Heart left ventricle (tissue), 16 donors: ENCODE measurements around the gene C22orf31. TPM values are rescaled to one million over a fixed set of nuclear protein-coding genes. Genes with fewer than 3 reads are reported as not detected.

Source experiments
- ATAC-seq, 4 donors: fragments of 200-7000 bp; cut with Tn5 transposase; one replicate each; pipeline ENCODE4 v1.9.1; 2020 to 2022; ENCODE audit warnings: moderate library complexity in 4 of 4, mild to moderate bottlenecking in 3 of 4, moderate number of reproducible peaks in 1 of 4
- DNase-seq, 5 donors: peaks; one replicate each; pipeline ENCODE4 v3.0.0-alpha.2; 2020
- H3K27ac ChIP-seq, 12 donors: fragments of 200-600 bp; sonication (generic) in 4 of 12; one replicate each; pipeline versions ENCODE4 v1.5.0 to v1.8.0; 2016 to 2022; ENCODE audit warnings: mild to moderate bottlenecking in 2 of 12
- H3K27me3 ChIP-seq, 9 donors: fragments of 200-600 bp; sonication (generic) in 2 of 9; one replicate each; pipeline versions ENCODE4 v1.5.1 to v1.8.0; 2016 to 2022; ENCODE audit warnings: mild to moderate bottlenecking in 3 of 9
- H3K36me3 ChIP-seq, 9 donors: fragments of 200-600 bp; sonication (generic) in 2 of 9; one replicate each; pipeline versions ENCODE4 v1.5.0 to v1.8.0; 2018 to 2022; ENCODE audit warnings: mild to moderate bottlenecking in 2 of 9
- H3K4me1 ChIP-seq, 12 donors: fragments of 200-600 bp; sonication (generic) in 4 of 12; one replicate each; pipeline versions ENCODE4 v1.5.0 to v1.8.0; 2016 to 2022; ENCODE audit warnings: mild to moderate bottlenecking in 3 of 12
- H3K4me3 ChIP-seq, 12 donors: fragments of 200-600 bp; sonication (generic) in 4 of 12; one replicate each; pipeline versions ENCODE4 v1.5.0 to v1.8.0; 2017 to 2022; ENCODE audit warnings: mild to moderate bottlenecking in 9 of 12, moderate library complexity in 4 of 12
- H3K9me3 ChIP-seq, 12 donors: fragments of 200-600 bp; sonication (generic) in 4 of 12; one replicate each; pipeline versions ENCODE4 v1.5.0 to v1.8.0; 2016 to 2022; ENCODE audit warnings: mild to moderate bottlenecking in 1 of 12
- POLR2A ChIP-seq, 2 donors: fragments of 450-650 bp; IDR thresholded peaks; one replicate each; pipeline ENCODE4 v1.6.1; 2017; ENCODE audit warnings: antibody characterized with exemption in 2 of 2, mild to moderate bottlenecking in 2 of 2, moderate library complexity in 2 of 2
- WGBS, 4 donors: extraction: QIAGEN DNeasy Blood & Tissue Kit in 2 of 4; methylation state at CpG; one replicate each; pipeline versions ENCODE4 v1.1.5 to v1.1.7; 2013 to 2018; 5-methylcytosine and 5-hydroxymethylcytosine counted together
- intact Hi-C, 10 donors: fragments of 100-400 bp; cut with DNase I; formaldehyde crosslinking; loops; one replicate each; pipeline versions ENCODE4 v1.11.1 to v1.14.2; 2022
- polyA plus RNA-seq, 2 donors: library from polyadenylated mRNA; stranded (reverse); fragments of 200-250 nt; gene quantifications; one replicate each; pipeline ENCODE4 v1.2.3, GENCODE V29; 2013
- total RNA-seq, 9 donors: library from RNA; depleted of rRNA in 2 of 9; stranded (reverse); fragments of >200 nt in 2 of 9; fragmentation: NEBNext Ultra II Directional in 3 of 9; extraction: Animal tissue kit (Norgen Biotek cat#: 25700) in 3 of 9; gene quantifications; one replicate each; pipeline versions ENCODE4 v1.1.0 to v1.2.4, GENCODE V29; 2016 to 2023
- TF ChIP-seq, protein P1 (sequence below), 12 donors: fragments of 200-600 bp; sonication (generic) in 4 of 12; IDR thresholded peaks; one replicate each; pipeline versions ENCODE4 v1.5.0 to v1.8.0; 2018 to 2022; ENCODE audit warnings: antibody characterized with exemption in 12 of 12, mild to moderate bottlenecking in 5 of 12
- donor health status: ischemic (EF 13 %, LVEDD 7.1; RV severe dilation, severe dysfunction).
- donor health status: healthy with polysubstance abuse.
- donor health status: DM: no; HTN: yes; CAD: no.
- donor health status: DM: no; HTN: no; CAD: no.
- donor health status: ischemic (EF 25% LVEDD 6.9; RV normal size, moderate dysfunction).
- donor health status: ischemic (EF 25% LVEDD 5.7; RV mildly dilated, moderate dysfunction).
- donor health status: healthy.
- donor health status: DM: yes; HTN: yes; CAD: no.
- donor health status: ischemic (EF 35%, LVEDD 5.7; RV mildly dilated, moderate dysfunction).
- donor health status: nonischemic (EF 11% LVEDD 7.7; RV severe dilation, severe dysfunction).
- donor health status: DM: yes; HTN: yes; CAD: no.
- donor health status: PGD.
- donor health status: ischemic (EF 29% LVEDD 5.4; RV normal size, mild dysfunction).
- donor health status: nonischemic (EF 23%, LVEDD 6.1; RV moderate dilation, normal function).

The C22orf31 gene
- total and polyA plus RNA-seq, 11 donors, result 0.40 TPM; not detected in 10

- intact Hi-C loops, result loop anchor here in 8 of 10 donors (5.0 to 10.0 kb wide), 5 partner anchors 100 to 442 kb away; no protein-coding TSS in a partner anchor
- H3K27me3 ChIP-seq, result no peaks in the 10 kb centered on the region
Observed at GRCh38 chr22:29044657-29045176, 16.9 kb downstream of the C22orf31 start.

DNA sequence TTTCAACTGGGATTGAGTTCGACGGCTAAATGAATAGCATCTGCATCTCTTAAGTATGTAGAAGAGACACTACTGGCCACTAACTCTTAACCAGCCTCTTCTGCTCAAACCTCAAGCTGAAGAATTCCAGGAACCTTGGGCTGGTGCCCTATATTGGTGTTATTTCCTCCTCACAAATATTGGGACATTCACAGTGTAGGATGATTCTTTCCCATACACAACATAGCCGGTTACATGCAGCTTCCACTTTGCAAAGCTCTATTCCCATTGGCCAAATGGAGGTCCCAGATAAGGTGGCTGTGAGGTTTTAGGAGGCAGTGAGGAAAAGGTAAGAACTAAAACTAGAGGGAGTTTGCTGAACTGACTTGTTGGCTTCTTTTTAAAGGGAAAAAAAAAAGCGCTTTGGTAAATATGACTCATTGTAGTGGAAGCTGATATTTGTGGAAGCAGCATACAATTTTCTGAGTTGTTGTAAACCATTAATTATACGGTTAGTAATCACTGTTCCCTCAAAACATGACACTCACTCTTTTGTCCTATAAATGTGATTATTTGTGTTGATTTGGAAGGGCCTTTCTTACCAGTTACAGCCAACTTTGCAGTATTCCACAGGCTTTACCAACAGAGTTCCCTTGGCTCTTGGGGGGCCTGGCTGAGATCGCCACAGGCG is 17.6 kb downstream of the C22orf31 start:
- TF ChIP-seq, protein P1, sequence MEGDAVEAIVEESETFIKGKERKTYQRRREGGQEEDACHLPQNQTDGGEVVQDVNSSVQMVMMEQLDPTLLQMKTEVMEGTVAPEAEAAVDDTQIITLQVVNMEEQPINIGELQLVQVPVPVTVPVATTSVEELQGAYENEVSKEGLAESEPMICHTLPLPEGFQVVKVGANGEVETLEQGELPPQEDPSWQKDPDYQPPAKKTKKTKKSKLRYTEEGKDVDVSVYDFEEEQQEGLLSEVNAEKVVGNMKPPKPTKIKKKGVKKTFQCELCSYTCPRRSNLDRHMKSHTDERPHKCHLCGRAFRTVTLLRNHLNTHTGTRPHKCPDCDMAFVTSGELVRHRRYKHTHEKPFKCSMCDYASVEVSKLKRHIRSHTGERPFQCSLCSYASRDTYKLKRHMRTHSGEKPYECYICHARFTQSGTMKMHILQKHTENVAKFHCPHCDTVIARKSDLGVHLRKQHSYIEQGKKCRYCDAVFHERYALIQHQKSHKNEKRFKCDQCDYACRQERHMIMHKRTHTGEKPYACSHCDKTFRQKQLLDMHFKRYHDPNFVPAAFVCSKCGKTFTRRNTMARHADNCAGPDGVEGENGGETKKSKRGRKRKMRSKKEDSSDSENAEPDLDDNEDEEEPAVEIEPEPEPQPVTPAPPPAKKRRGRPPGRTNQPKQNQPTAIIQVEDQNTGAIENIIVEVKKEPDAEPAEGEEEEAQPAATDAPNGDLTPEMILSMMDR (IDR thresholded peaks at IDR 0.05), result no peak
- no peak for TF ChIP-seq POLR2A (IDR thresholded peaks at IDR 0.05)
- intact Hi-C loops, result loop anchor here in 8 of 10 donors (5.0 to 10.0 kb wide), 5 partner anchors 101 to 442 kb away; no protein-coding TSS in a partner anchor
- H3K4me1 ChIP-seq, result peaks cover 0 to 10% (median 0%) of the 10 kb centered on the region in 12 donors
- 89 to 94% (median 92%) methylated on average over 7 of the region's 7 CpGs for WGBS, 4 donors
- no peak for ATAC-seq
- no peak for DNase-seq
- peaks cover 0 to 42% (median 23%) of the 10 kb centered on the region in 9 donors for H3K36me3 ChIP-seq
- H3K27ac ChIP-seq, result peak overlapping the region in 5 of 12 donors; percentile 15 to 61 (median 37)
- H3K9me3 ChIP-seq, result no peaks in the 10 kb centered on the region
- no peaks in the 10 kb centered on the region for H3K27me3 ChIP-seq
- H3K4me3 ChIP-seq, result no peak overlapping the region

More at GRCh38 chr22:29044657-29045176, 16.9 kb downstream of the C22orf31 start:
- DNase-seq, result no peak
- H3K4me1 ChIP-seq, result peaks cover 0 to 10% (median 0%) of the 10 kb centered on the region in 12 donors
- peak in 3 of 4 donors; percentile 34 to 53 (median 52) for ATAC-seq
- H3K4me3 ChIP-seq, result no peak overlapping the region
- TF ChIP-seq, protein P1 (IDR thresholded peaks at IDR 0.05), result no peak
- no peaks in the 10 kb centered on the region for H3K9me3 ChIP-seq
- H3K27ac ChIP-seq, result peak overlapping the region in 4 of 12 donors; percentile 19 to 61 (median 42)
- peaks cover 0 to 49% (median 29%) of the 10 kb centered on the region in 9 donors for H3K36me3 ChIP-seq
- WGBS, 4 donors, result 88 to 93% (median 91%) methylated on average over 13 of the region's 13 CpGs

- Histone ChIP-seq H3K4me1 (peaks cover 0 to 10% (median 0%) of the 10 kb centered on the region in 12 donors), H3K36me3 (peaks cover 0 to 25% (median 0%) of the 10 kb centered on the region in 9 donors), H3K27me3 (no peaks in the 10 kb centered on the region), H3K9me3 (no peaks in the 10 kb centered on the region), H3K4me3 (no peak overlapping the region), H3K27ac (no peak overlapping the region)
- WGBS, 4 donors, result 52 to 66% (median 59%) methylated on average over 2 of the region's 2 CpGs
- no peak for DNase-seq
- intact Hi-C loops, result loop anchor here (2.0 to 10.0 kb wide), 8 partner anchors 103 to 441 kb away; no protein-coding TSS in a partner anchor
- TF ChIP-seq POLR2A (IDR thresholded peaks at IDR 0.05), result no peak
- TF ChIP-seq, protein P1 (IDR thresholded peaks at IDR 0.05), result no peak
- ATAC-seq, result no peak
Observed at GRCh38 chr22:29041408-29041807, 20.2 kb downstream of the C22orf31 start.
